Loucy (cell line): ENCODE data around the gene ABRAXAS1.

ENCODE experiments used
- CTCF ChIP-seq: fragments of 200-600 bp; sonication (generic); conservative IDR thresholded peaks from 2 replicates; pipeline ENCODE4 v1.5.1; 2014; ENCODE audit warnings: mild to moderate bottlenecking, antibody characterized with exemption, low read length
- EZH2phosphoT487 ChIP-seq: fragments of 200-600 bp; IDR thresholded peaks from 2 replicates; pipeline ENCODE4 v1.6.1; 2018; ENCODE audit warnings: antibody characterized with exemption, mild to moderate bottlenecking, moderate library complexity, borderline replicate concordance

DNA sequence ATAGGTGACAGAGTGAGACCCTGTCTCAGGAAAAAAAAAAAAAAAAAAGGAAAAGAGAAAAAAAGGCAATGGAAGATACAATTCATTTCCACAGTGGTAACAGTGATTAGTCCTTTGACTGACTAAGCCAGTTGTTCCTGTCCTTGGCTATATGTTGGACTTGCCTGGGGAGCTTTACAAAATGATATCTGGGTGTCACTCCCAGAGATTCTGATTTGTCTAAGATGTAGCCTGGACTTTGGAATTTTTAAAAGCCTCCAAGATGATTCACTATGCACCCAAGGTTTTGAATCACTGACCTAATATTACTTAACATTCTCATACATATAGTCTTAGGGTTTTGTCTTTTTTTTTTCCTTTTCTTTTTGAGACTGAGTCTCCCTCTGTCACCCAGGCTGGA, 46.2 kb downstream of the ABRAXAS1 start:
- no peak for TF ChIP-seq CTCF
- TF ChIP-seq EZH2phosphoT487, result no peak
